GM06990 (cell line): Measurements from ENCODE around the gene ABCC6.

Source experiments
- DNase-seq: peaks from one replicate; pipeline ENCODE4 v3.0.0-alpha.2; 2011; ENCODE audit not compliant: insufficient read length; ENCODE audit errors: extremely low read depth
- H3K27me3 ChIP-seq: replicated peaks from 2 replicates; pipeline ENCODE4 v1.6.0; 2011; ENCODE audit warnings: low read length; ENCODE audit not compliant: control insufficient read depth, insufficient read depth
- H3K36me3 ChIP-seq: 2 replicates; pipeline ENCODE4 v1.5.1; 2011; ENCODE audit warnings: low read length; ENCODE audit not compliant: control insufficient read depth, insufficient read depth
- H3K4me3 ChIP-seq: replicated peaks from 2 replicates; pipeline ENCODE4 v1.5.1; 2011; ENCODE audit warnings: low read depth, mild to moderate bottlenecking, control low read depth, low read length
- CTCF ChIP-seq: IDR thresholded peaks from 2 replicates; pipeline ENCODE4 v1.5.1; 2011; ENCODE audit warnings: low read length, control low read depth, mild to moderate bottlenecking, inconsistent platforms; ENCODE audit not compliant: insufficient read depth, poor library complexity, severe bottlenecking

Gene ABCC6

GRCh38 chr16:16121185-16121727 is 102.0 kb downstream of the ABCC6 start:
- DNase-seq, result no peak
- H3K4me3 ChIP-seq, result no peak overlapping the region
- no peaks in the 10 kb centered on the region for H3K27me3 ChIP-seq
- peaks cover 43% of the 10 kb centered on the region for H3K36me3 ChIP-seq
- TF ChIP-seq CTCF, result no peak

GRCh38 chr16:16120382-16121184 is 102.7 kb downstream of the ABCC6 start:
- H3K4me3 ChIP-seq, result no peak overlapping the region
- no peak for TF ChIP-seq CTCF
- DNase-seq, result no peak
- no peaks in the 10 kb centered on the region for H3K27me3 ChIP-seq
- peaks cover 44% of the 10 kb centered on the region for H3K36me3 ChIP-seq

GRCh38 chr16:16120044-16120381 is 103.3 kb downstream of the ABCC6 start:
- Histone ChIP-seq H3K36me3 (peaks cover 42% of the 10 kb centered on the region), H3K4me3 (no peak overlapping the region), H3K27me3 (no peaks in the 10 kb centered on the region)
- no peak for DNase-seq
- no peak for TF ChIP-seq CTCF

GRCh38 chr16:16118337-16118736 is 105.0 kb downstream of the ABCC6 start:
- DNase-seq, result no peak
- no peak for TF ChIP-seq CTCF
- Histone ChIP-seq H3K4me3 (no peak overlapping the region), H3K36me3 (peaks cover 39% of the 10 kb centered on the region), H3K27me3 (no peaks in the 10 kb centered on the region)

GRCh38 chr16:16116841-16117240 is 106.5 kb downstream of the ABCC6 start:
- peaks cover 40% of the 10 kb centered on the region for H3K36me3 ChIP-seq
- TF ChIP-seq CTCF, result no peak
- H3K27me3 ChIP-seq, result no peaks in the 10 kb centered on the region
- no peak for DNase-seq
- no peak overlapping the region for H3K4me3 ChIP-seq
